HFF-Myc (cell line): ENCODE results near the gene CD248.
A peak's percentile ranks its signal among the peaks of the same experiment; 100 is the strongest.

ENCODE experiments used
- DNase-seq: peaks from one replicate; pipeline ENCODE4 v3.0.0-alpha.2; 2011; ENCODE audit warnings: low read depth; ENCODE audit errors: extremely low read depth
- H3K4me3 ChIP-seq: replicated peaks from 2 replicates; pipeline ENCODE4 v1.5.1; 2011; ENCODE audit warnings: low read depth, mild to moderate bottlenecking, control low read depth, low read length
- TF ChIP-seq, protein P1 (sequence below): IDR thresholded peaks from 2 replicates; pipeline ENCODE4 v1.5.1; 2012; ENCODE audit warnings: mild to moderate bottlenecking, low read depth, low read length, control low read depth; ENCODE audit errors: missing control alignments

CD248 gene

DNA sequence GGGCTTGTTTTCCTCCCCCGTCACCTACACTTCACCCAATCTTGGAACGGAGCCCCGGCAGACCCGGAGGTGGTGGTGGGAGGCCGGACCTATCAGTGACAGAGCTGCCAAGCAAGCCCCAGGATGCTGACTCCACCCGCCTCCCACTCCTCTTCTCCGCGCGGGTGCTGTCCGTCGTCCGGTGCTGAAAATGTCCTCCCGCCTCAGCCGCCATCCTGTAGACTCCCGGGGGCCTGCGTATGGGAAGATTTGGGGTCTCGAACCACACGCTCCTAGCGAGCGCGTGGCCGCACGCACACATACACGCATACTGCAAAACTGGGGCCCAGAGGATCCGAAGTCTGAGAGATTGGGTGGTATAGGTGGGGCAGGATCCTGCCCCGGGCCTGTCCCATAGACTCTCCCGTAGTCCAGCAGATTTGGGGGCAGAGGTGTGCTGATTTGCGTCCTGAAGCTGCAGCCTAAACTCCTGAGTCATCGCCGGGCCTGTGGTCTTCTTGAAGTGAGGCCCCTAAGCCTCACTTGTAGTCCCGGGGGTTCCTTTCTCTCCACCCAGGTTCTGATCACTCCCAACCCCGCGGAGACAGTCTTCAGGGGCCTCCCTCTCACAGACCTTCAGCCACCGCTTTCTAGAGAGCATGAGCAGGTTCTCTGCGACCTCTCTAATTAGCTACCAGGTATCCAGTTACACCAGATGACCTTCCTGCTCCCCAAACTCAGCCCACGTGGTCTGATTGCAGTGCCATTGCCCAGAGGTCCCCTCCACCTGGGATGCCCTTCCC is 27.1 kb downstream of the CD248 start:
- H3K4me3 ChIP-seq, result peak overlapping the region; percentile 84
- TF ChIP-seq, protein P1, sequence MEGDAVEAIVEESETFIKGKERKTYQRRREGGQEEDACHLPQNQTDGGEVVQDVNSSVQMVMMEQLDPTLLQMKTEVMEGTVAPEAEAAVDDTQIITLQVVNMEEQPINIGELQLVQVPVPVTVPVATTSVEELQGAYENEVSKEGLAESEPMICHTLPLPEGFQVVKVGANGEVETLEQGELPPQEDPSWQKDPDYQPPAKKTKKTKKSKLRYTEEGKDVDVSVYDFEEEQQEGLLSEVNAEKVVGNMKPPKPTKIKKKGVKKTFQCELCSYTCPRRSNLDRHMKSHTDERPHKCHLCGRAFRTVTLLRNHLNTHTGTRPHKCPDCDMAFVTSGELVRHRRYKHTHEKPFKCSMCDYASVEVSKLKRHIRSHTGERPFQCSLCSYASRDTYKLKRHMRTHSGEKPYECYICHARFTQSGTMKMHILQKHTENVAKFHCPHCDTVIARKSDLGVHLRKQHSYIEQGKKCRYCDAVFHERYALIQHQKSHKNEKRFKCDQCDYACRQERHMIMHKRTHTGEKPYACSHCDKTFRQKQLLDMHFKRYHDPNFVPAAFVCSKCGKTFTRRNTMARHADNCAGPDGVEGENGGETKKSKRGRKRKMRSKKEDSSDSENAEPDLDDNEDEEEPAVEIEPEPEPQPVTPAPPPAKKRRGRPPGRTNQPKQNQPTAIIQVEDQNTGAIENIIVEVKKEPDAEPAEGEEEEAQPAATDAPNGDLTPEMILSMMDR, result no peak
- no peak for DNase-seq

DNA sequence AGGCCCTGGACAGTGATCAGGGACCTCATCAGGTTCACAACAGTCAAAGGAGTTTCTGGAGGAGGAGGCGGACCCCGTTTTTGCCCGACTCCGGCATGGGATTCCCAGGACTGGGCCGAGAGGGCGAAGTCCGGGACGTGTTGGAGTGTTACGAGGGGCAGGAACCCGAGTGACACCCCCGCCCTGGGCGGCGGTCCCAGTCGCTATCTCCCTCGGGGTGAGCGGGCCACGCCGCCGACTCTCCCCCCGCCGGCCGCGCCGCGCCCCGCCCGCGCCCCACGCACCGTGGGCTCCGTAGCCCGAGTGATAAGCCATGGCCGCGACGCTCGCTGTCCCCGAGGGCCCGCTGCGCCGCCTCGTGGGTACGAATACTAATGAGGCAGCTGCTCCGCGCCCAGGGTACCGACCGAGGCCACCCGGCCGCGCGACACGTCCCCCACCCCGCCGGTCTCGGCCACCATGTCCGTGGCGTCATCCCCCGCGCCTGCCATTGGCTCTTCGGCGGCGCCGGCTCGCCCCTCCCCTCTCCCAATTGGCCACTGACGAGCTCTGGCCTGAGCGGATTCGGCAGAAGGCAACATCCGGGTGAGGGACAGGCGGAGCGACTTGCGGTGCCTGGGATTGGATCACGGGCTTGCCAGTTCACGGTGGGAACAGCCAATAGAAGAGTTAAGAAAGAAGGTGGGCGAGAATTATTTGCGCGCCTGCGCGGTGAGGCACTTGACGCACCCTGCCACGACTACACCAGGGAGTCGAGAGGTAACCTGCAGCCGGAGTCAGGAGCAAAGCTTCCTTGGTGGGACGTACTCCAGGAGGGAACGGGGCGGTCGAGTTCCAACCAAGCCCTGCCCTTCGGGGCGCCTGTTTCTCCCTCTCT is 27.9 kb downstream of the CD248 start, which contains the start of gene YIF1A:
TSS of gene YIF1A (minus strand) at position 473 of the 877 bp plus-strand sequence. CDS start at position 315, 158 bp downstream.
- peak within 1 kb of the TSS; percentile 84 for H3K4me3 ChIP-seq
- DNase-seq, result peak; percentile 99
- TF ChIP-seq, protein P1, result no peak

GRCh38 chr11:66287889-66288670 is 28.8 kb downstream of the CD248 start:
- H3K4me3 ChIP-seq, result peak overlapping the region; percentile 84
- TF ChIP-seq, protein P1, result no peak
- DNase-seq, result no peak

GRCh38 chr11:66287211-66287888 is 29.5 kb downstream of the CD248 start:
- no peak for DNase-seq
- TF ChIP-seq, protein P1, result no peak
- peak overlapping the region; percentile 84 for H3K4me3 ChIP-seq

- no peak for DNase-seq
- no peak overlapping the region for H3K4me3 ChIP-seq
- TF ChIP-seq, protein P1, result no peak
These were observed 30.1 kb downstream of the CD248 start for GRCh38 chr11:66286699-66287098.
